GM12878 (cell line): ENCODE results near the gene EHD2. TPM values are rescaled to one million over a fixed set of nuclear protein-coding genes. Genes with fewer than 3 reads are reported as not detected.

Source experiments
- CBX5 ChIP-seq: sonication (generic); IDR thresholded peaks from 2 replicates; pipeline ENCODE4 v1.6.1; 2016; ENCODE audit warnings: low read depth, moderate library complexity, mild to moderate bottlenecking, inconsistent platforms
- NFIC ChIP-seq: IDR thresholded peaks from 2 replicates; pipeline ENCODE4 v1.6.1; 2012; ENCODE audit warnings: low read depth, mild to moderate bottlenecking, inconsistent platforms, low read length, moderate library complexity
- ZBTB4 ChIP-seq: fragments of 450-650 bp; formaldehyde crosslinking; IDR thresholded peaks from 2 replicates; pipeline ENCODE4 v1.4.0; 2022; ENCODE audit warnings: mild to moderate bottlenecking, moderate library complexity
- ZNF592 ChIP-seq: fragments of 450-650 bp; IDR thresholded peaks from 2 replicates; pipeline ENCODE4 v1.6.1; 2017; ENCODE audit warnings: mild to moderate bottlenecking, moderate library complexity
- polyA plus RNA-seq, 11 experiments: library from polyadenylated mRNA; depleted of rRNA in 4 of 11; unstranded in 6 of 11; stranded (reverse) in 5 of 11; fragments of >200 nt; fragmentation: Nextera tagmentation in 4 of 11; fragmentation: Illumina TruSeq in 1 of 11; extraction: Ambion mirVana in 4 of 11; extraction: Trizol in 1 of 11; gene quantifications; 1 replicate in 1 of 11; 2 replicates in 10 of 11; pipeline versions ENCODE4 v1.2.1 to v1.2.3, GENCODE V29; 2011 to 2016; ENCODE audit warnings: inconsistent platforms in 2 of 11, missing spikeins in 2 of 11, low read depth in 1 of 11
- total RNA-seq, 4 experiments: library from RNA; depleted of rRNA in 3 of 4; stranded (reverse); fragments of >200 nt in 3 of 4; fragmentation: Illumina TruSeq in 1 of 4; extraction: Trizol in 1 of 4; gene quantifications; 2 replicates each; pipeline versions ENCODE4 v1.2.1 to v1.2.3, GENCODE V29; 2013 to 2021

EHD2 gene
- total and polyA plus RNA-seq, 10 of the 15 experiments (the other 5 are each of a cell fraction or from before 2014, with no cell fraction given) = 0.12 to 0.24 (median 0.23) TPM; not detected in 7

DNA sequence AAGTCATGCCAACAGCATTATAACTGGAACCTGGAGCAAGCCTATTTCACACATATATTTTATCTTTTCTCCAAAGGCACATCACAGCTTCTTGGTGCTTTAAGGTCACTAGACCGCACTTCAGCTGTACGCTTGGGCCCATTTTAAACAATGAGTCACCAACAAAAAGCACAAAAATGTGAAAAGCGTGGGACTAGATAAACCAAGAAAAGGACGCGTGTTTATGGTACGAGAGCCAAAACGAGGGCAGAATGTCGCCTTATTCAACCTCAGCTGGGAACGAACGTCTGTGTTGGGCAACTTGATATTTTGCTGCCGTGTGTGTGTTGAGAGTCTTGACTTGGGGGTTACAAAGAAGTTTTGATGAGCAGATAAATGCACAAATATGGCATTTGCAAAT lies 9.2 kb upstream of the EHD2 start (continued):
- TF ChIP-seq ZNF592 = no peak
- no peak for TF ChIP-seq CBX5
- TF ChIP-seq ZBTB4 = no peak
- no peak for TF ChIP-seq NFIC
- TF ChIP-seq, all 136 proteins: peak for 0
